ENCODE data around the gene IFNAR1.
A peak's percentile ranks its signal among the peaks of the same experiment; 100 is the strongest.

IFNAR1 gene

GRCh38 chr21:33348706-33349105 is 23.9 kb downstream of the IFNAR1 start:
- no peak for DNase-seq

GRCh38 chr21:33350676-33351075 is 25.9 kb downstream of the IFNAR1 start:
- no peak for DNase-seq

GRCh38 chr21:33355355-33355754 is 30.6 kb downstream of the IFNAR1 start:
- DNase-seq = no peak

GRCh38 chr21:33355996-33356395 is 31.2 kb downstream of the IFNAR1 start:
- no peak for DNase-seq

DNA sequence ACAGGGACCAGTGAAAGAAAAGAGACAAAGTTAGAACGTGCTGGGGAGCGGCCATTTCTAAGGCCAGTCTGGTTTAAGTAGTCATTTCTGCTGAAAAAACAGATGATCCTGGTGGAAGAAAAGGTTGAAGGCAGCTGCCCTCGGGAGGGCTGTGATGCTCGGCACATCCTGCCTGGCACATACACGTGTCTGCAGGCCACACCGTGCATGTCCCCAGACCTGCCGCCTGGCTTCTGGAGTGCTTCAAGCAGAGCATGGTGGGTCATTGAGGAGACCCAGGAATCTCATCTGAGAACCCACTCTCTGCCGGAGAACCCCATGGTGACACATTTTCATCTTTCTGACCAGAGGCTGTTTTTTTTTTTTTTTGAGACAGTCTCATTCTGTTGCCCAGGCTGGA is 32.4 kb downstream of the IFNAR1 start:
- DNase-seq = no peak

GRCh38 chr21:33359446-33359845 is 34.7 kb downstream of the IFNAR1 start:
- no peak for DNase-seq

GRCh38 chr21:33360281-33360680 is 35.5 kb downstream of the IFNAR1 start:
- DNase-seq = peak; percentile 43 to 77 (median 66)

DNA sequence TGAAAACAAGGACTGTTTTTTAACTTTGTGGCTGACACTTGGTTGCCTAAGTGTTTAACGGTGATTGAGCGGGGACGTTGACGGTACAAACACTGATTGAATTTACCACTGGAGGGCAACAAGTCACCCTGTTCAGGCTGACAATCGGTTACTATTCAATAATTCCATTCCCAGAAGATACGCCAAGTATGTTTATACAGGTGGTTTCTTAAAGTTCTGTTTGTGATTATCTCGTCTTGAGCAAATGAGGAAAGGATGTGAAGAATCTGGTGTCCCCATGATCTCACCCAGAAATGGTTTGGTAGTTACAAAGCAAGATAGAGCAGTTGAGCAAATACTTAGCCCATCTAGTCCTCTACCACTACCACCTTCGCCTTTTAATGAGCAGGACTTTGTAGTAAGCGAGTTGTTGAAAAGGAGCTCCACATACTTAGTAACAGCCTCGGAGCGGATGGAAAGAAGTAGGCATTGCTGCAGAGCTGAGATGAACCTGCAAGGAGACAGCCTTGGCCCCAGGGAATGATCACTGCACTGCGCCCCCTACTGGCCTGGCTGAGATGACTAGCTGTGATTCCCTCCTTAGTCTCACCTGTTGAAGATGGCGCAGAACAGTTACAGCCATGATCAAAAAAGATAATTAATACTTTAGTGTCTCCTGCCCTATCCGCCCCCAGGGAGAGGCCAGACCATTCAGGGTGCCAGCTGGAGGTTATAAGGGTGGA is 36.3 kb downstream of the IFNAR1 start:
- peak; percentile 64 to 82 (median 70) for DNase-seq

DNA sequence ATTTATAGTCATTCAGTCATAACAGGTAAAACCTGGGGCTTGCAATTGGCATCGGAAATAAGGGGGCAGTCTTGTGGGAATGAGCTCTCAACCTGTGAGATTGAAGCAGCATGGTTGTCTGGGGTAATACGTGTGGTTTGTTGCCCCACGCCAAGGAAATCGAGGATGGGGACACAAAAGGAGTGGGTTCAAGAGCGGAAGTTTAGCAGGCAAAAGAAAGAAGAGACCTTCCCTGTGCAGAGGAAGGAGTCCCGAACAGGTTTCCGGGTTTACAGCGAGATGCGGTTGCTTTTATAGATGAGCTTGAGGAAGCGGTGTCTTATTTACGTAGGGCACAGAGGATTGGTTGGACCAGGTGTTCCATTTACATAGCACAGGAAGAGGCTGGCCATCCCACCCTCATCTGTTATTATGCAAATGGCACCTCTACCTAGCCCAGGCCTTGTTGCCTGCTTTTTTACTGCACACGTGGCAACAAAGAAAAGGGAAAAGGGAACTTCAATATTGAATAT is 37.3 kb downstream of the IFNAR1 start:
- peak in 2 of 3 donors; percentile 32 for DNase-seq

GRCh38 chr21:33363911-33364609 is 39.3 kb downstream of the IFNAR1 start:
- DNase-seq = peak; percentile 70 to 83 (median 82)

- no peak for DNase-seq
Observed at GRCh38 chr21:33364830-33365229, 40.1 kb downstream of the IFNAR1 start.

GRCh38 chr21:33367309-33367973 is 42.7 kb downstream of the IFNAR1 start:
- DNase-seq = no peak

DNA sequence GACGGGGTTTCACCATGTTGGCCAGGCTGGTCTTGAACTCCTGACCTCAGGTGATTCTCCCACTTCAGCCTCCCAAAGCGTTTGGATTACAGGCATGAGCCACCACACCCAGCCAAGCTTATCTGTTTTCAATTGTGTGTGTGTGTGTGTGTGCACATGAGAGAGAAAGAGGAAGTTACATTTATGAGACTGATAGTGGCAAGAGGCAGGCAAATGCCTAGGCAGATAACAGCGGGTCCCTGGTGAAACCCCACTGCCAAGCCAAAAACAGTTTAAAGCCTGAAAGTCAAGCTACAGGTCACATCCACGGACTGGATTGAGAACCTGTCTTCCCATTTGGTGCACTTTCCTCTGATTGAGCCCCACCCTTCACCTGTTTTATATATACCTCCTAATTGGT is 43.4 kb downstream of the IFNAR1 start:
- DNase-seq = no peak

- no peak for DNase-seq
Observed at GRCh38 chr21:33368576-33368975, 43.8 kb downstream of the IFNAR1 start.

GRCh38 chr21:33369586-33369985 is 44.8 kb downstream of the IFNAR1 start:
- DNase-seq = no peak

GRCh38 chr21:33370305-33370704 is 45.5 kb downstream of the IFNAR1 start:
- no peak for DNase-seq

GRCh38 chr21:33371366-33371765 is 46.6 kb downstream of the IFNAR1 start:
- peak; percentile 39 to 83 (median 72) for DNase-seq

GRCh38 chr21:33372582-33372981 is 47.8 kb downstream of the IFNAR1 start:
- no peak for DNase-seq

DNA sequence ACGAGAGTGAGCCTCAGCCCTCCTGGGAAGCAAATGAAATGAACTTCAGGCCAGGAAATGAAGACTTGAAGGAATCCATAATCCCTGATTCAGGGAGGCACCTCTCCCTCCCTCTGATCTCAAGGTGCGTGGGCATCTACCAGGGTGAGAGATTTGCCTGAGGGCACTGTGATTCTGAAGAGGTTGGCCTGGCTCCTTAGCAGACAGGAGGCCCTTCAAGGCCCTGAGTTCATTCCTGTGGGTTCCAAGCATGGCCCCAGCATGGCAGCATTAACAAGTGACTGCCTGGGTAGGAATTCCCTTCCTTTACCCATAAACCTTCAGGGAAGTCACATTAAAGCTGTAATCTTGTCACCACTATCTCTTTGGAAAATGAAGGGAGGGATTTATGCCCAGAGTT is 48.7 kb downstream of the IFNAR1 start:
- no peak for DNase-seq

DNA sequence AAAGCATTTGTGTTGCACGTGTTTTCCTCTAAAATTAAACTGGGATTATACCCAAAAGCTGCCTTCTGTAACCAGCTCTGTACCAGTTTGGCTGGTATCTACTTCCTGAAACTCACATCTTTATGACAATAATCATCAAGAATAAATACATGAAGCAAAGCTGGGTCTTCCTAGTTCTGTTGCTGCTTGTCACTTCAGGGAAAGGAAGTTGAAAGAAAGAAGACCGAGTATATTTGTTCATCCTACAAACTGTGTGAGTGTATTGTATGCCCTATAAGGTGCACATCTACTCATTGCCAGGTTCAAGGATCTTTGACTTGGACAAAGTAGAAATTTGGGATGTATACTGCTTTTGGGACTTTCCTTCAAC is 49.3 kb downstream of the IFNAR1 start:
- DNase-seq = peak; percentile 57 to 83 (median 77)

DNA sequence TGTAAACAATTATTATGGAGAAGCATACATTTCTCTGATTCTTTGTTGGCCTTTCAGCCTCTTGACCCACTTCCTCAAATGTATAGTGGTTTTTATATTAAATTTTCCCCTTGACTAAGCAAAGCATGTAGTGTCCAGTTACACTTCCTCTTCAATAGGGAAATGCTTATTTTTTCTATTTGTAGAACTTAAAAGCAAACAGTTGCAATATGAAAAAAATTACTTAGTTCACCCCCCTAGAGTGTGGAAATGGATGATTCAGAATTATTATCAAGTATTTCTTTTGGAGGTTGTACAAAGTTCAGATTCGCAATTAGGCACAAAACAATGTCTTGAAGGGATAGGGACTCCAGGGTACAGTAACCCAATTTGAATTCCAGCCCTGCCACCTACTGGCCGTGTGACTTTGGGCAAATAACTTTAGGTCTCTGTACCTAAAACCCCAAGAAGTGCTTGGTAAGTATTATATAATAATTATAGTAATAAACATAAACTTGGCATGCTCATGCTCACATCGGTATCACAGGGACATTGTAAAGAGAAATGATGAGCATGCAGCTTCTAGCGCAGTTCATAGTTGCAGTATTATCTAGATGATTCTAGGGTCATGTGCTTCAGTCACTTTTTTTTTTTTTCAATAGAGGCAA is 49.8 kb downstream of the IFNAR1 start:
- peak; percentile 75 to 98 (median 95) for DNase-seq

- DNase-seq = no peak
Observed at GRCh38 chr21:33375101-33375644, 50.4 kb downstream of the IFNAR1 start.

Data from suppressor macrophage treated with lipopolysaccharide for 1 hour (primary cell).